GM15510 (cell line): ENCODE results near the gene MTFP1.

ENCODE experiments used
- POLR2A ChIP-seq: IDR thresholded peaks from 3 replicates; pipeline ENCODE4 v1.6.1; 2011; ENCODE audit warnings: borderline replicate concordance; ENCODE audit not compliant: insufficient read length; ENCODE audit errors: extremely low read depth

Gene MTFP1

GRCh38 chr22:30455075-30455840 lies 29.7 kb downstream of the MTFP1 start:
- no peak for TF ChIP-seq POLR2A

GRCh38 chr22:30457981-30458380 lies 32.4 kb downstream of the MTFP1 start:
- no peak for TF ChIP-seq POLR2A

GRCh38 chr22:30459181-30460052 lies 33.8 kb downstream of the MTFP1 start:
- TF ChIP-seq POLR2A = no peak

GRCh38 chr22:30460147-30460546 lies 34.6 kb downstream of the MTFP1 start:
- TF ChIP-seq POLR2A = no peak

GRCh38 chr22:30469165-30469564 lies 43.6 kb downstream of the MTFP1 start:
- no peak for TF ChIP-seq POLR2A

GRCh38 chr22:30470655-30471054 lies 45.1 kb downstream of the MTFP1 start:
- TF ChIP-seq POLR2A = no peak

- TF ChIP-seq POLR2A = no peak
Observed at GRCh38 chr22:30471616-30472318, 46.2 kb downstream of the MTFP1 start, which contains the start of gene SEC14L3. SEC14L3 (minus strand) TSS chr22:30472017; CDS start chr22:30471958, 59 bp downstream.

GRCh38 chr22:30472994-30473720 lies 47.6 kb downstream of the MTFP1 start:
- no peak for TF ChIP-seq POLR2A

GRCh38 chr22:30474121-30474520 lies 48.6 kb downstream of the MTFP1 start:
- no peak for TF ChIP-seq POLR2A

- TF ChIP-seq POLR2A = no peak
Observed at GRCh38 chr22:30474683-30475424, 49.3 kb downstream of the MTFP1 start.
